NCI-H82 treated with DMSO at 0.1 percent for 48 hours (cell line): Measurements from ENCODE around the gene RGS14.
"Not testable (repeated sequence)": the region's sequence is repeated elsewhere in the genome, so short reads cannot be mapped to it uniquely, and the experiment has no call there.

Experiments
- DNase-seq: peaks from one replicate; lab custom pipeline; 2025; ENCODE audit not compliant: unreplicated experiment; lab: John Stamatoyannopoulos, UW

RGS14 gene

DNA sequence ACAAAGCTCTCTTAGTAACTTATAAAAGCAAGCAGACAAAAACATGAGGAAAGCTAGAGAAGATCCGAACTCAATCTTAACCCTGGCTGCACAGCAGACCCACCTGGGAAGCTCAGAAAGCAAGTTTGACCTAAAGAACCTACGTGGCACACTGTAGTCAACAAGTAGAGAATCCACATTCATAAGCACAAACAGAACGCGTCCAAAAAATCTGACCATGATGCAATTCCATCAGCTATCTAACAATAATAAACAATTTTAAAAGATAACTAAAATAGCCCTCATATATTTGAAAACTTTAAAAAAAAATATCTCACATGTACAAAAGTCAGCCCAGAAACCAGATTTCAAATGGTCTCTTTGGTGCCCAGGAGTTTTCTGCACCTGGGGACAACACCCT, 10.9 kb upstream of the RGS14 start:
- DNase-seq: no peak

DNA sequence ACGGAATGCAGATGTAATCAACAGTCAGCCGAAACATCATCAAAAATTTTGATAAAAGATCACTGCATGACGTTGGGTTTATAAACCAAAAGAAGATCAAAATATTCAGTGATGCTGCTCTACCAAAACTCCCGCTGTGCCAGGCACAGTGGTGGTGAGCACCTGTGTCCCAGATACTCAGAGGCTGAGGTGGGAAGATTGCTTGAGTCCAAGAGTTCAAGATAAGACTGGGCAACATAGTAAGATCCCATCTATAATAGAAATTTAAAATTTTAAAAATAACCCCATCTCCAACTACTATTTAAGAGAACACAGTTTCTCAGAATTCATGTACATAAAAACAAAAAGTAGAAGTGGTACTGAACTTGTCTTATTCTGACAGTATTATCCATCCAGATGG, 10.0 kb upstream of the RGS14 start:
- DNase-seq: no peak

- DNase-seq: no peak
Measured at GRCh38 chr5:177349362-177349647, 8.4 kb upstream of the RGS14 start.

- no peak for DNase-seq
Measured at GRCh38 chr5:177349762-177350161, 8.0 kb upstream of the RGS14 start.

- no peak for DNase-seq
Measured at GRCh38 chr5:177350776-177351391, 6.8 kb upstream of the RGS14 start.

- DNase-seq: peak; percentile 74
Measured at GRCh38 chr5:177351392-177352329, 6.1 kb upstream of the RGS14 start, which contains the start of gene LMAN2. Gene LMAN2, minus strand, starts transcription at chr5:177351668. Its CDS starts 21 bp downstream, at chr5:177351647.

DNA sequence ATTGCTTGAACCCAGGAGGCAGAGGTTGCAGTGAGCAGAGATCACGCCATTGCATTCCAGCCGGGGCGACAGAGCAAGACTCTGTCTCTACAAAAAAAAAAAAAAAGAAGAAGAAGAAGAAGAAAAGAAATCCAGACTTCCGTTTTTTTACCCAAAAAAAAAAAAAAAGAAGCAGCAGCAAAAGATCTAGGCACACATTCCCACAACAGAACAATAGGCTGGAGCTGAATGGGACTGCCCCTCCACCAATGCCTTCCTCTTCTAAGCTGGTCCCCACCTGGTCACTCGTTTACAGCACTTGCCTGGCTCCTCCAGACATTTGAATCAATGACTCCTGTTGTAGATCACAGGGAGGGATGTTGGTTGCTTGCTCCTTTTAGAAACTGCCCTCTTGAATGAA, 4.6 kb upstream of the RGS14 start:
- DNase-seq: no peak

GRCh38 chr5:177354256-177354655, 3.5 kb upstream of the RGS14 start:
- DNase-seq: no peak

DNA sequence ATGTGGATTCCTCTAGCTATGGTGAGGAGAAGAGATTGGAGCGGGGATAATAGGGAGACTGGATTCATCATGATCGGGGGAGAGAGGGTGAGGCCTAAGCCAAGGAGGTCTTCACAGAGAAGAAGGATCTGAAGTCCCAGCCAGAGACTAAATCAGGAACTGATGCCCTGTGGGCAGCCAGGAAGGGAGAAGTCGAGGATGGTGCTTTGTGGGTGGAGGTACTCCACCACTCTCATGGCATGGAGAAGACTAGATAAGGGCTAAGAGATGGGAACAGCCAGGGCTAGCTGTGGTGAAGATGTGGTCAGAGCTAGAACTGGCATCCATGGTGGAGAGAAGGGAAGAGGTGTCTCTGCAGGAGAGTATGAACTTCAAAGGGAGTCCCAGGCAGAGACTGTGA, 3.0 kb upstream of the RGS14 start:
- no peak for DNase-seq

- DNase-seq: no peak
Measured at GRCh38 chr5:177355162-177355867, 2.4 kb upstream of the RGS14 start.

- no peak for DNase-seq
Measured at GRCh38 chr5:177355868-177356168, 1.9 kb upstream of the RGS14 start.

DNA sequence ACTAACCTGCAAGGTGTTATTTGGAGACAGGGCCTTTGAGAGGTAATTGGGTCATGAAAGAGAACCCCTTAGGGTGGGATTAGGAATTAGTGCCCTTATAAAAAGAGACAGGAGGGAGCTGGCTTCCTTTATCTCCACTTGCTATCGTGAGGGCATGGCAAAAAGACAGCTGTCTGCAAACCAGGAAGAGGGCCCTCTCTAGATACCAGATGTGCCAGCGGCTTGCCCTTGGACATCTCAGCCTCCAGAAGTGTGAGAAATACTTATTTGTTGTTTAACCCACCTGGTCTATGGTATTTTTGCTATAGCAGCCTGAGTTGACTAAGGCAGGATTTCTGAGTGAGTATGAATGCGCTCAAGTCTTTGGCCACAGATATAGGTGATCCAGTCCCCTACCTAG, 978 bp upstream of the RGS14 start:
- no peak for DNase-seq

- no peak for DNase-seq
Measured at GRCh38 chr5:177357146-177357458, 622 bp upstream of the RGS14 start.

- no peak for DNase-seq
Measured at GRCh38 chr5:177358370-177358819, 671 bp downstream of the RGS14 start.

DNA sequence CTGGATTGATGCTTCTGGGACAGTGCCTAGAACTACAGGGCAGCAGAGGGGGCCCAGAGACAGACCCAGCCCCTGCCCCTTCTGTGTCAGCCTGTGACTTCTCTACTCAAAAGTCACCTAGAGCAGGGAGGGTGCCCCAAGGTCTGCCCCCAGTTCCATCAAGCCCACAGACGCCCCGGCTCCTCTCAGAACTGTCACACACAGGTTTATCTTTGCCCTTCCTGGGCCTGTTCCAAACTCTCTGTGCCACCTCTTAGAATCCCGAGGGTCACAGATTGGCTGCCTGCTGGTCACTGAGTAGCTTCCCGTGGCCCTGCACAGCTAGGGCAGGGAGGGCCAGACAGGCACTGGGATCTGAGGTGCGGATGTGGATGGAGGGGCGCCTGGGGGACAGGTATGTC, 1.7 kb downstream of the RGS14 start:
- DNase-seq: no peak

DNA sequence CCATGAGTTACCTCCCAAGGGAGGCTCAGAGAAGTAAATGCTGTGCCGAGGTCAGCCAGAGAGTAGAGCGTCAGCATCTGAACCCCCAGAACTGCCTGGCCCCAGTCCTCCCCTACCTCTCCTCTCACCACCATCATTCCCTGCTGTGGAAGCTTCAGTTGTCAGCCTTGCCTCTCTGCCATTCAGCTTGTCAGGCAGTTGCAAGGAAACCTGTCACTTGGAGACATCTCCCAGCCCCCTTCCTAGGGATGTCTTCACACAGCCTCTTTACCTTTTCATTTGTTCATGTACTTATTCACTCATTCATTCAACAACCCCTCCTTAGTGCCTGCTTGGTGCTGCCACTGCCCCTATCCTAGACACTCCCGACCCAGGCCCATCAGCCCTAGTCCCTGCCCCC, 2.1 kb downstream of the RGS14 start:
- no peak for DNase-seq

DNA sequence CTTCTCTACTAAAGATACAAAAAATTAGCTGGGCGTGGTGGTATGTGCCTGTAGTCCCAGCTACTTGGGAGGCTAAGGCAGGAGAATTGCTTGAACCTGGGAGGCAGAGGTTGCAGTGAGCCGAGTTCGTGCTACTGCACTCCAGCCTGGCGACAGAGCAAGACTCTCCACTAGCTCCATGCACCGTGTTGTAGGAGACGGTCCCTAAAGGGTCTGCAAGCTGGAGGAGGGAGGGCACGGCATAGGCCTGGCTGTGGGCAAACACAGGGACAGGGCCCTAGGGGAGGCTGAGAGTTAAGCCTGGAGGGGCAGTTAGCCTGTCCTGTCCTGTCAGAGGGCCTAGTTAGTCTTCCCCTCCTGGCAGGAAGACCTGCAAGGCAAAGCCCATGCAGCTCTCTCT, 3.0 kb downstream of the RGS14 start:
- DNase-seq: not testable (repeated sequence)

- DNase-seq: no peak
Measured at GRCh38 chr5:177361418-177362291, 3.9 kb downstream of the RGS14 start.

DNA sequence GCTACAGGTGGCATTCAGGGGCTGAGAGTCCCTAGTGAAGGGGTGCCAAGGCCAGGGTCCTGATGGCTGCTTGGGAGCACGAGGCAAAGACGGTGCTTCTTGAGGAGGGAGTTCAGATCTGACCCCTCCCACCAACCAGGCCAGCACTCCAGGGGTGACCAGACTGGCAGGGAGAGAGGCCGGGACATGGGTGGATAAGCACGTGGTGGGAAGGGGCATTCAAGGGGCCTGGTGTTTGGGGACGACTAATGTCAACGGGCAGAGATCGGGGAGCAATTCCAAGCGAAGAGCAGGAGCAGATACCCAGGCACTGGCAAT, 4.5 kb downstream of the RGS14 start:
- DNase-seq: no peak

GRCh38 chr5:177362610-177363507, 5.1 kb downstream of the RGS14 start:
- DNase-seq: peak; percentile 14
